Esophagus muscularis mucosa (tissue), 3 donors: ENCODE results near the gene ADGRD2.

ENCODE experiments used
- POLR2A ChIP-seq: fragments of 450-650 bp; IDR thresholded peaks from one replicate; pipeline ENCODE4 v1.6.1; 2017; ENCODE audit warnings: antibody characterized with exemption, moderate library complexity, mild to moderate bottlenecking, low read depth
- POLR2AphosphoS5 ChIP-seq, 2 donors: sonication (generic); formaldehyde crosslinking; IDR thresholded peaks; one replicate each; pipeline ENCODE4 v1.6.1; 2017; ENCODE audit warnings: antibody characterized with exemption in 2 of 2
- TF ChIP-seq, protein P1 (sequence below), 3 experiments: fragments of 200-600 bp in 2 of 3; fragments of 450-650 bp in 1 of 3; sonication (generic) in 2 of 3; IDR thresholded peaks; one replicate each; pipeline ENCODE4 v1.5.1; 2017 to 2019; ENCODE audit warnings: antibody characterized with exemption in 3 of 3, mild to moderate bottlenecking in 2 of 3, moderate library complexity in 1 of 3

DNA sequence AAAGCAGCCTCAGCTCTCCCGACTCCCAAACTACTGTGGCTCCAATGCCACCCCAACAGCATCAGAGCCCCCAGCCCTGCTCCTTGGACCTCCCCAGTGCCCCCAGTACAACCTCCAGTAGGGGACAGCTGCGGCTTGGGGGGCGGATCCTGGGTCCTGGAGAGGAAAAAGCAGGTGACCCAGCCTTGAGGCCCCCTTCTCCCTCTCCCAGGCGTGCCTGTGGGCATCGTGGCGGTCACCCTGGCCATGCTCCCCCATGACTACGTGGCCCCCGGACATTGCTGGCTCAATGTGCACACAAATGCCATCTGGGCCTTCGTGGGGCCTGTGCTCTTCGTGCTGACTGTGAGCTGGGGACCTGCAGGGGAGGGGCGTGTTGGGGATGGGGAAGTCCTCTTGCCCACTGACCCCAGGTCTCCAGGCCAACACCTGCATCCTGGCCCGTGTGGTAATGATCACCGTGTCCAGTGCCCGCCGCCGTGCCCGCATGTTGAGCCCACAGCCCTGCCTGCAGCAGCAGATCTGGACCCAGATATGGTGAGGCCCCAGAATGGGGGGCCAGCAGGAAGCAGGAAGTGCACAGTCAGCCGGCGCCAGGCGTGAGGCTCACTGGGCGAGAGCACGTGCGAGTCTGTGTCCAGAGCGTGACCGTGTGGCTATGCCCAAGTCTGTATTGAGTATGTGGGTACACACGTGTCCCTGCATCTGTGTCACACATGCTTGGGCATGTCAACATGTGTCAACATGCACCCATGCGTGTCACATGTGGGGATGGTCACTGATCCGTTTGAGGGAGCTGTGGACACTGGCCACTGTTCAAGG is 19.0 kb downstream of the ADGRD2 start:
- TF ChIP-seq POLR2A: no peak
- TF ChIP-seq, protein P1, sequence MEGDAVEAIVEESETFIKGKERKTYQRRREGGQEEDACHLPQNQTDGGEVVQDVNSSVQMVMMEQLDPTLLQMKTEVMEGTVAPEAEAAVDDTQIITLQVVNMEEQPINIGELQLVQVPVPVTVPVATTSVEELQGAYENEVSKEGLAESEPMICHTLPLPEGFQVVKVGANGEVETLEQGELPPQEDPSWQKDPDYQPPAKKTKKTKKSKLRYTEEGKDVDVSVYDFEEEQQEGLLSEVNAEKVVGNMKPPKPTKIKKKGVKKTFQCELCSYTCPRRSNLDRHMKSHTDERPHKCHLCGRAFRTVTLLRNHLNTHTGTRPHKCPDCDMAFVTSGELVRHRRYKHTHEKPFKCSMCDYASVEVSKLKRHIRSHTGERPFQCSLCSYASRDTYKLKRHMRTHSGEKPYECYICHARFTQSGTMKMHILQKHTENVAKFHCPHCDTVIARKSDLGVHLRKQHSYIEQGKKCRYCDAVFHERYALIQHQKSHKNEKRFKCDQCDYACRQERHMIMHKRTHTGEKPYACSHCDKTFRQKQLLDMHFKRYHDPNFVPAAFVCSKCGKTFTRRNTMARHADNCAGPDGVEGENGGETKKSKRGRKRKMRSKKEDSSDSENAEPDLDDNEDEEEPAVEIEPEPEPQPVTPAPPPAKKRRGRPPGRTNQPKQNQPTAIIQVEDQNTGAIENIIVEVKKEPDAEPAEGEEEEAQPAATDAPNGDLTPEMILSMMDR (IDR thresholded peaks at IDR 0.05): no peak
- no peak for TF ChIP-seq POLR2AphosphoS5 (IDR thresholded peaks at IDR 0.05)
